MM.1S (cell line): ENCODE results near the gene AZI2.

Experiments
- DNase-seq: peaks from one replicate; pipeline ENCODE4 v3.0.0-alpha.2; 2015
- H2AFZ ChIP-seq: fragments of 300-600 bp; sonication (generic); 2 replicates; pipeline ENCODE4 v1.6.0; 2016; ENCODE audit warnings: antibody characterized with exemption, low read length
- H3F3A ChIP-seq: fragments of 300-600 bp; sonication (generic); 2 replicates; pipeline ENCODE4 v1.6.1; 2016; ENCODE audit warnings: mild to moderate bottlenecking, antibody characterized with exemption, low read length, moderate library complexity, mixed read lengths; ENCODE audit not compliant: insufficient read depth
- H3K27ac ChIP-seq: fragments of 300-600 bp; sonication (generic); 2 replicates; pipeline ENCODE4 v1.5.1; 2016; ENCODE audit warnings: mild to moderate bottlenecking, low read length
- H3K27me3 ChIP-seq: fragments of 300-600 bp; sonication (generic); replicated peaks from 2 replicates; pipeline ENCODE4 v1.6.0; 2016; ENCODE audit warnings: low read length; ENCODE audit not compliant: insufficient read depth
- H3K36me3 ChIP-seq: fragments of 300-600 bp; sonication (generic); replicated peaks from 2 replicates; pipeline ENCODE4 v1.6.1; 2016; ENCODE audit warnings: mild to moderate bottlenecking, low read length, mixed read lengths; ENCODE audit not compliant: insufficient read depth
- H3K4me1 ChIP-seq: fragments of 300-600 bp; sonication (generic); 2 replicates; pipeline ENCODE4 v1.6.1; 2016; ENCODE audit warnings: low read length, mixed read lengths
- H3K4me2 ChIP-seq: fragments of 300-600 bp; sonication (generic); 2 replicates; pipeline ENCODE4 v1.6.0; 2016; ENCODE audit warnings: low read depth, low read length
- H3K4me3 ChIP-seq: fragments of 300-600 bp; sonication (generic); 2 replicates; pipeline ENCODE4 v1.5.1; 2016; ENCODE audit warnings: low read length, mixed read lengths
- H3K79me2 ChIP-seq: fragments of 300-600 bp; sonication (generic); 2 replicates; pipeline ENCODE4 v1.6.1; 2016; ENCODE audit warnings: mixed run types, low read length, mixed read lengths
- H3K9ac ChIP-seq: fragments of 300-600 bp; sonication (generic); 2 replicates; pipeline ENCODE4 v1.6.1; 2016; ENCODE audit warnings: low read length, mixed read lengths
- H3K9me2 ChIP-seq: fragments of 300-600 bp; sonication (generic); replicated peaks from 2 replicates; pipeline ENCODE4 v1.6.1; 2016; ENCODE audit warnings: mild to moderate bottlenecking, low read length, mixed read lengths; ENCODE audit not compliant: insufficient read depth
- H3K9me3 ChIP-seq: fragments of 300-600 bp; sonication (generic); replicated peaks from 2 replicates; pipeline ENCODE4 v1.6.1; 2016; ENCODE audit warnings: mild to moderate bottlenecking, low read length, mixed read lengths; ENCODE audit not compliant: insufficient read depth
- H4K20me1 ChIP-seq: fragments of 300-600 bp; sonication (generic); 2 replicates; pipeline ENCODE4 v1.6.1; 2016; ENCODE audit warnings: mild to moderate bottlenecking, low read length, moderate library complexity, mixed read lengths; ENCODE audit not compliant: insufficient read depth
- EZH2 ChIP-seq: fragments of 300-600 bp; sonication (generic); optimal IDR thresholded peaks from 2 replicates; pipeline ENCODE3; 2017; ENCODE audit warnings: low read depth, mild to moderate bottlenecking, antibody characterized with exemption, low read length, mixed read lengths
- EZH2phosphoT487 ChIP-seq: fragments of 300-600 bp; sonication (generic); IDR thresholded peaks from 2 replicates; pipeline ENCODE4 v1.6.1; 2018; ENCODE audit warnings: antibody characterized with exemption, low read length
- TF ChIP-seq, protein P1 (sequence below): fragments of 300-600 bp; sonication (generic); IDR thresholded peaks from 2 replicates; pipeline ENCODE4 v1.5.1; 2016; ENCODE audit warnings: antibody characterized with exemption, low read length, mixed read lengths

The AZI2 gene

DNA sequence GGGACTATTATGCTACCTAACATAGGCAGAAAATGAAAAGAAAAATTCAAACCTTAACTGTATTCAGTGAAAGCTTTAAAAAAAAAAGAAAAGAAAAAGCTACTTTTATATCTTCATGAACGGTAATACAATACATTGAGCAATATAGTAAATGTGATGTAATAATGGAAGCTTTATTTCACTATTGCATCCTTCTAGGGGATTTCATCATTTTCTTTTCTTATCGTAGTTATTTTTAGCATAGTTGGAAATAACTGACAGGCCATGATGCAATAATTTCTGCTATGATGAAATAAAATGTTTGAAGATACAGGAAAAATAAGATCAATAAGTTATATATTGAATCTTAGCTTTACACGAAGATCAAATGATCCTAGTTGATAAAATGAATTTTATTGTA is 40.4 kb downstream of the AZI2 start:
- H3K9me3 ChIP-seq = no peaks in the 10 kb centered on the region
- DNase-seq = no peak
- no peaks in the 10 kb centered on the region for H3F3A ChIP-seq
- H2AFZ ChIP-seq = no peak overlapping the region
- no peaks in the 10 kb centered on the region for H3K79me2 ChIP-seq
- no peaks in the 10 kb centered on the region for H3K36me3 ChIP-seq
- H4K20me1 ChIP-seq = no peaks in the 10 kb centered on the region
- no peak overlapping the region for H3K4me2 ChIP-seq
- H3K4me1 ChIP-seq = no peaks in the 10 kb centered on the region
- TF ChIP-seq EZH2 (no peak), EZH2phosphoT487 (no peak)
- TF ChIP-seq, protein P1, sequence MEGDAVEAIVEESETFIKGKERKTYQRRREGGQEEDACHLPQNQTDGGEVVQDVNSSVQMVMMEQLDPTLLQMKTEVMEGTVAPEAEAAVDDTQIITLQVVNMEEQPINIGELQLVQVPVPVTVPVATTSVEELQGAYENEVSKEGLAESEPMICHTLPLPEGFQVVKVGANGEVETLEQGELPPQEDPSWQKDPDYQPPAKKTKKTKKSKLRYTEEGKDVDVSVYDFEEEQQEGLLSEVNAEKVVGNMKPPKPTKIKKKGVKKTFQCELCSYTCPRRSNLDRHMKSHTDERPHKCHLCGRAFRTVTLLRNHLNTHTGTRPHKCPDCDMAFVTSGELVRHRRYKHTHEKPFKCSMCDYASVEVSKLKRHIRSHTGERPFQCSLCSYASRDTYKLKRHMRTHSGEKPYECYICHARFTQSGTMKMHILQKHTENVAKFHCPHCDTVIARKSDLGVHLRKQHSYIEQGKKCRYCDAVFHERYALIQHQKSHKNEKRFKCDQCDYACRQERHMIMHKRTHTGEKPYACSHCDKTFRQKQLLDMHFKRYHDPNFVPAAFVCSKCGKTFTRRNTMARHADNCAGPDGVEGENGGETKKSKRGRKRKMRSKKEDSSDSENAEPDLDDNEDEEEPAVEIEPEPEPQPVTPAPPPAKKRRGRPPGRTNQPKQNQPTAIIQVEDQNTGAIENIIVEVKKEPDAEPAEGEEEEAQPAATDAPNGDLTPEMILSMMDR = no peak
- no peaks in the 10 kb centered on the region for H3K27me3 ChIP-seq
- no peak overlapping the region for H3K27ac ChIP-seq
- H3K9me2 ChIP-seq = no peaks in the 10 kb centered on the region
- H3K4me3 ChIP-seq = no peak overlapping the region
- H3K9ac ChIP-seq = no peak overlapping the region

DNA sequence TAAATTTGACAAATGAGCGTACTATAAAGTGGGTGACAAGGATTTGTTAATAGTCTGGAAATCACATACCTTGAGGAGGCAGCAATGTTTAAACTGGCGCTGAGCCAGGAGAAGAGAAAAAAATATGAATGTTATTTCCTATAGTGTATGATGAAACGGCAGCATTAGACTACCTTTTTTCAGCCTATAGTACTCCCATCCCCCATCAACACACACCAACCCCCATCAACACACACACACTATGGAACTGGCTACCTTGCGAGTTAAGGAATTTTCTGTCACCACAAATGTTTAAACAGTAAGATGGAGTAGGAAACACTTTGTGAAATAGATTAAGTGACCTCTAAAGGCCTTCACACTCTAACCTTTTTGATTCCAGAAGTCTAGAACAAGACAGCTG is 46.9 kb downstream of the AZI2 start:
- TF ChIP-seq EZH2 (no peak), EZH2phosphoT487 (no peak)
- TF ChIP-seq, protein P1 = no peak
- Histone ChIP-seq H3F3A (no peaks in the 10 kb centered on the region), H3K36me3 (no peaks in the 10 kb centered on the region), H3K4me3 (no peak overlapping the region), H2AFZ (no peak overlapping the region), H3K27me3 (no peaks in the 10 kb centered on the region), H3K4me2 (no peak overlapping the region), H3K4me1 (no peaks in the 10 kb centered on the region), H3K9me2 (no peaks in the 10 kb centered on the region), H3K9me3 (no peaks in the 10 kb centered on the region), H3K79me2 (no peaks in the 10 kb centered on the region), H4K20me1 (no peaks in the 10 kb centered on the region), H3K9ac (no peak overlapping the region), H3K27ac (no peak overlapping the region)
- DNase-seq = no peak

DNA sequence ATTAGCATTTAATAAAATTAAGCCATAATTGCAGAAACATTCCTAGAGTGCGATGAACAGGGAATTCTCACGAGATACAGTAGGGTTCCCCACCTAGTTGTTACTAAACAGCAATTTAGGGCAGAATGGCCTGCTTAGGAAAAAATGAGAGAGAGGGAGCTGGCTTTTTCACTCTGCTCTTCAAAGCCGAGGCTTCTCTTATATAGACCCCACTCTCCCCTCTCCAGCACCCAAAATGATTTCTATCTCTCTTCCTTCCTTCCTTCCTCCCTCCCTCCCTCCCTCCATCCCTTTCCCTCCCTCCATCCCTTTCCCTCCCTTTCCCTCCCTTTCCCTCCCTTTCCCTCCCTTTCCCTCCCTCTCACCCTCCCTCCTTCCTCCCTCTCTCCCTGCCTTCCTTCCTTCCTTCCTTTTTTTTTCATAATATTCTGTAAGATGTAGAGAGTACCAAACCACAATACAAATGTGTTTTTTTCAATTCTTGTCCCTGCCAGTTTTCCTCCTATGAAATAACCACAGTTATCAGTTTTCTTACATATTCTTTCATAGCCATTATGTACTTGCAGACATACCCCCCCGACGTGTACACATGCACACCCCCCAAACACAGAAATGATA is 48.2 kb downstream of the AZI2 start:
- Histone ChIP-seq H3F3A (no peaks in the 10 kb centered on the region), H3K4me3 (no peak overlapping the region), H3K36me3 (no peaks in the 10 kb centered on the region), H3K4me2 (no peak overlapping the region), H3K27me3 (no peaks in the 10 kb centered on the region), H3K79me2 (no peaks in the 10 kb centered on the region), H3K9me2 (no peaks in the 10 kb centered on the region), H3K27ac (no peak overlapping the region), H3K9me3 (no peaks in the 10 kb centered on the region), H3K9ac (no peak overlapping the region), H2AFZ (no peak overlapping the region), H4K20me1 (no peaks in the 10 kb centered on the region), H3K4me1 (0 out of 2 replicates have a peak, but pooled peaks cover 3% of the 10 kb centered on the region)
- no peak for DNase-seq
- no peak for TF ChIP-seq EZH2
- TF ChIP-seq, protein P1 = no peak
- no peak for TF ChIP-seq EZH2phosphoT487
